NCI-H2081 (cell line): ENCODE results near the gene DRC7.

ENCODE experiments used
- DNase-seq, 2 experiments: peaks; one replicate each; lab custom pipeline; 2025; lab: John Stamatoyannopoulos, UW

Gene DRC7

GRCh38 chr16:57675741-57676551 is 18.7 kb upstream of the DRC7 start:
- no peak for DNase-seq

- DNase-seq = peak in 1 of 2 experiments; percentile 5
These were observed 18.0 kb upstream of the DRC7 start for GRCh38 chr16:57676553-57677085.

- DNase-seq = no peak
These were observed 16.8 kb upstream of the DRC7 start for GRCh38 chr16:57677622-57678369.

- DNase-seq = no peak
These were observed 15.6 kb upstream of the DRC7 start for GRCh38 chr16:57679016-57679415.

- no peak for DNase-seq
These were observed 14.7 kb upstream of the DRC7 start for GRCh38 chr16:57679767-57680482.

- no peak for DNase-seq
These were observed 13.7 kb upstream of the DRC7 start for GRCh38 chr16:57680842-57681375.

- DNase-seq = no peak
These were observed 12.5 kb upstream of the DRC7 start for GRCh38 chr16:57681950-57682728.

GRCh38 chr16:57682809-57683635 is 11.6 kb upstream of the DRC7 start:
- DNase-seq = no peak

GRCh38 chr16:57683636-57684545 is 10.7 kb upstream of the DRC7 start:
- DNase-seq = no peak

- no peak for DNase-seq
These were observed 9.8 kb upstream of the DRC7 start for GRCh38 chr16:57684626-57685358.

- DNase-seq = no peak
These were observed 9.0 kb upstream of the DRC7 start for GRCh38 chr16:57685633-57686032.

- no peak for DNase-seq
These were observed 8.0 kb upstream of the DRC7 start for GRCh38 chr16:57686577-57686976.

GRCh38 chr16:57687363-57687929 is 7.2 kb upstream of the DRC7 start:
- DNase-seq = no peak

- DNase-seq = no peak
These were observed 6.1 kb upstream of the DRC7 start for GRCh38 chr16:57688487-57688986.

GRCh38 chr16:57688987-57689761 is 5.4 kb upstream of the DRC7 start:
- DNase-seq = no peak

GRCh38 chr16:57689762-57690558 is 4.6 kb upstream of the DRC7 start:
- no peak for DNase-seq
